Activated T-cell treated with anti-CD3 and anti-CD28 coated beads, Interleukin-2, amount 50 U/mL, for 24 hours (primary cell): ENCODE data around the gene GLI3.
"Not testable (repeated sequence)": the region's sequence is repeated elsewhere in the genome, so short reads cannot be mapped to it uniquely, and the experiment has no call there.

Experiments used
- DNase-seq: peaks from one replicate; pipeline ENCODE4 v3.0.0-alpha.2; 2020
- H3K27ac Mint-ChIP-seq: 2 replicates; pipeline ENCODE4 v1.8.0; 2020; ENCODE audit warnings: mild to moderate bottlenecking, mixed read lengths
- H3K27me3 Mint-ChIP-seq: 2 replicates; pipeline ENCODE4 v1.8.0; 2020; ENCODE audit warnings: mixed read lengths
- H3K36me3 Mint-ChIP-seq: 2 replicates; pipeline ENCODE4 v1.8.0; 2020; ENCODE audit warnings: low read depth, mixed read lengths
- H3K4me1 Mint-ChIP-seq: 2 replicates; pipeline ENCODE4 v1.8.0; 2020; ENCODE audit warnings: low read depth, mixed read lengths
- H3K4me3 Mint-ChIP-seq: 2 replicates; pipeline ENCODE4 v1.8.0; 2020; ENCODE audit warnings: mild to moderate bottlenecking, moderate library complexity, mixed read lengths
- H3K9me3 Mint-ChIP-seq: 2 replicates; pipeline ENCODE4 v1.8.0; 2020; ENCODE audit warnings: mixed read lengths

The GLI3 gene

GRCh38 chr7:42210779-42211178, 26.2 kb downstream of the GLI3 start:
- Mint-ChIP-seq H3K27ac (no peak overlapping the region), H3K4me3 (no peak overlapping the region), H3K4me1 (no peaks in the 10 kb centered on the region), H3K27me3 (peaks cover 4% of the 10 kb centered on the region), H3K36me3 (no peaks in the 10 kb centered on the region), H3K9me3 (no peaks in the 10 kb centered on the region)
- no peak for DNase-seq

GRCh38 chr7:42210333-42210732, 26.7 kb downstream of the GLI3 start:
- Mint-ChIP-seq H3K36me3 (no peaks in the 10 kb centered on the region), H3K4me3 (no peak overlapping the region), H3K9me3 (no peaks in the 10 kb centered on the region), H3K27ac (no peak overlapping the region), H3K27me3 (peaks cover 5% of the 10 kb centered on the region), H3K4me1 (no peaks in the 10 kb centered on the region)
- no peak for DNase-seq

DNA sequence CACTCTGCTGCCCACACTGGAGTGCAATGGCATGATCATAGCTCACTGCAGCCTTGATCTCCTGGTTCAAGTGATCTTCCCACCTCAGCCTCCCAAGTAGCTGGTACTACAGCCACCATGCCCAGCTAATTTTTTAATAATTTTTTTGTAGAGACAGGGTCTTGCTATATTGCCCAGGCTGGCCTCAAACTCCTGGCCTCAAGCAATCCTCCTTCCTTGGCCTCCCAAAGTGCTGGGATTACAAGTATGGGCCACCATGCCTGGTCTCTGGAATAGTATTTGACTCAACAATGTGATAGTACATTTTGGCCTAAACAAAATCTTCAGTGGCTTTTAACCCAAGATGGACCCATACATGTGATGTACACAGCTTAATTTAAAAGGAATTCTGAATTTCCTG, 27.9 kb downstream of the GLI3 start:
- H3K4me3 Mint-ChIP-seq, H3K9me3 Mint-ChIP-seq, H3K4me1 Mint-ChIP-seq, H3K27me3 Mint-ChIP-seq, H3K27ac Mint-ChIP-seq, H3K36me3 Mint-ChIP-seq, DNase-seq: not testable (repeated sequence)

GRCh38 chr7:42208572-42208971, 28.4 kb downstream of the GLI3 start:
- Mint-ChIP-seq H3K4me3 (no peak overlapping the region), H3K4me1 (no peaks in the 10 kb centered on the region), H3K36me3 (no peaks in the 10 kb centered on the region), H3K27me3 (peaks cover 7% of the 10 kb centered on the region), H3K27ac (no peak overlapping the region), H3K9me3 (no peaks in the 10 kb centered on the region)
- no peak for DNase-seq

DNA sequence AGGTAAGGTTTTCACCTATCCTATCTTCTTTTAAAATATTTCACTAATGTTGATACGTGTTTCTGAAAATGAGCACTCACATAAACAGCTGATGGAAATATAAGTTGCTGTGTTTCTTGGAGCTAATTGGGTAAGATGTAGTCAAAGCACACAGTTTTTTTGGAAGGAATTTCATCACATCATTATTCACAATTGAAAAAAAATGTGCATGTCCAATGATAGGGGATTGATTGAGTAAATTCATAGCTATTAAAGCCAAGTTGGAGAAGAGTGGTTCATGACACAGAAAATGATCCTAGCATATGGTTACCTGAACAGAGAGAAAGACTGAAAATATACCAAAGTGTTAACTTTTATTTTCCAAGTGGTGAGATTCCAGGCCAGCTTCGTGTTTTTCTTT, 29.6 kb downstream of the GLI3 start:
- Mint-ChIP-seq H3K9me3 (peaks cover 3% of the 10 kb centered on the region), H3K4me3 (no peak overlapping the region), H3K4me1 (no peaks in the 10 kb centered on the region), H3K36me3 (no peaks in the 10 kb centered on the region), H3K27me3 (peaks cover 4% of the 10 kb centered on the region), H3K27ac (no peak overlapping the region)
- DNase-seq: no peak

- H3K27me3 Mint-ChIP-seq: peaks cover 3% of the 10 kb centered on the region
Observed at GRCh38 chr7:42203336-42203735, 33.7 kb downstream of the GLI3 start.

DNA sequence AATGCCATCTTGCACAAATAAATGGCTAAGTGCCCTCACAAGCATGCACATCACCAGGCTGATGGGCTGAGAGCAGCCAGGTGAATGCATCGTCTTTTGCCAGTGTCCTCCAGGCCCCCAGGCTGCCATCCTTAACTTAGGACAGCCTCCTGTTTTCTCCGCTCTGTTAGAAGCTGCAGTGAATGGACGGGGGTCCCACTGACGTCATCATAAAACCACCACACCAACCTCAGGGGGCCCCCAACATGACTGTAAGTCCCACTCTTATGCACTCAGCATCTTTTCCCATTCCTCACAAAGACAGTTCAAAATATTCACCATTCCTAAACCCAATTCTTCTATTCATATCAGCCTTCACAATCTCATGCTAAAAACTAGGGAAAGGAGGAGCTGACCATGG, 34.4 kb downstream of the GLI3 start:
- no peak for DNase-seq
- Mint-ChIP-seq H3K36me3 (no peaks in the 10 kb centered on the region), H3K27me3 (peaks cover 3% of the 10 kb centered on the region), H3K9me3 (peaks cover 3% of the 10 kb centered on the region), H3K4me3 (no peak overlapping the region), H3K4me1 (peaks cover 7% of the 10 kb centered on the region), H3K27ac (no peak overlapping the region)

More at GRCh38 chr7:42203336-42203735, 33.7 kb downstream of the GLI3 start:
- Mint-ChIP-seq H3K27ac (no peak overlapping the region), H3K36me3 (no peaks in the 10 kb centered on the region), H3K9me3 (peaks cover 3% of the 10 kb centered on the region), H3K4me3 (no peak overlapping the region), H3K4me1 (peaks cover 7% of the 10 kb centered on the region)
- no peak for DNase-seq

GRCh38 chr7:42198974-42199668, 37.9 kb downstream of the GLI3 start:
- no peak overlapping the region for H3K4me3 Mint-ChIP-seq
- no peak overlapping the region for H3K27ac Mint-ChIP-seq
- no peaks in the 10 kb centered on the region for H3K36me3 Mint-ChIP-seq
- H3K9me3 Mint-ChIP-seq: peaks cover 3% of the 10 kb centered on the region
- H3K27me3 Mint-ChIP-seq: no peaks in the 10 kb centered on the region
- peaks cover 9% of the 10 kb centered on the region for H3K4me1 Mint-ChIP-seq
- no peak for DNase-seq

DNA sequence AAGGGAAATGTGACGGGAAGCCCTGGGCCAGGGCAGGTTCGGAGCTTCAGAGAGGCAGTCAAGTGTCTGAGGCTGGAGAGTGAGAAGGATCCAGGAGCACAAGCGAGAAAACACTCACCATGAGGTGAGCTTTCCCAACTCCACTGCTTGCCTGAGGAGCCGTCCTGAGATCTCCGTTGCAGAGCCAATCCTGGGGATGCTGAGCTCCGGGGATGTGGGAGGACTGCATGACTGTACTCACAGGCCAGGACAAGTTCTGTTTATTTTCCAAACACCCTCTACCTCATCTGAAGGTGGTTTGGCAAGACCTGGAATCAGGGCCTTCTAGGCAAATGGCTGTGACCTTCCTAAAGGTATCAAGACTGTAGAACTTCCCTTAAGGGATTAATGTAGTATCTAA, 38.7 kb downstream of the GLI3 start:
- Mint-ChIP-seq H3K27me3 (no peaks in the 10 kb centered on the region), H3K4me3 (no peak overlapping the region), H3K27ac (no peak overlapping the region), H3K9me3 (peaks cover 1% of the 10 kb centered on the region), H3K4me1 (peaks cover 17% of the 10 kb centered on the region), H3K36me3 (no peaks in the 10 kb centered on the region)
- no peak for DNase-seq

- DNase-seq: no peak
- no peaks in the 10 kb centered on the region for H3K9me3 Mint-ChIP-seq
- H3K27ac Mint-ChIP-seq: no peak overlapping the region
- H3K27me3 Mint-ChIP-seq: no peaks in the 10 kb centered on the region
- H3K4me1 Mint-ChIP-seq: peaks cover 25% of the 10 kb centered on the region
- H3K4me3 Mint-ChIP-seq: no peak overlapping the region
- no peaks in the 10 kb centered on the region for H3K36me3 Mint-ChIP-seq
Observed at GRCh38 chr7:42197451-42197850, 39.6 kb downstream of the GLI3 start.

DNA sequence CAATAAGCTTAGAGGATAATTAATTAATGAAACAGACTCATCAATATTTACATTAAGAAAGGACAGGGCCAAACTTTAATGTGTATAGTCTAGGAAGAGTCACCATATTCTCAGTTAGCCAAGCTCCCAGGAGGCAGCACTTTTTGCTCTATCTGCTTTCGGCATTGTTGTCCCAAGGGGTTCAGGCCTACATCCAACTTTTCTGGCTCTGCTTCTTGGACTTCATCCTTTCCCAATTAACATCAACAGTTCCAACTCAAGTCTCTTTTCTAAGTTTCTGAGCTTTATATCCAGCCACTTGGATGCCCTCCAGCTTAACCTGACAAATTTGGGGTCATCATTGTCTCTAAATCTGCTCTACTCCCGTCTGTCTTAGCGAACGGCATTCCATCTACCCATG, 42.8 kb downstream of the GLI3 start:
- DNase-seq: no peak
- H3K27me3 Mint-ChIP-seq: no peaks in the 10 kb centered on the region
- peaks cover 23% of the 10 kb centered on the region for H3K4me1 Mint-ChIP-seq
- no peaks in the 10 kb centered on the region for H3K9me3 Mint-ChIP-seq
- no peak overlapping the region for H3K4me3 Mint-ChIP-seq
- H3K27ac Mint-ChIP-seq: no peak overlapping the region
- no peaks in the 10 kb centered on the region for H3K36me3 Mint-ChIP-seq

- Mint-ChIP-seq H3K9me3 (no peaks in the 10 kb centered on the region), H3K4me1 (peaks cover 19% of the 10 kb centered on the region), H3K4me3 (no peak overlapping the region), H3K27me3 (no peaks in the 10 kb centered on the region), H3K36me3 (no peaks in the 10 kb centered on the region), H3K27ac (peak overlapping the region; percentile 30)
- no peak for DNase-seq
Observed at GRCh38 chr7:42193471-42194129, 43.4 kb downstream of the GLI3 start.

- H3K36me3 Mint-ChIP-seq: no peaks in the 10 kb centered on the region
- H3K9me3 Mint-ChIP-seq: no peaks in the 10 kb centered on the region
- no peak for DNase-seq
- peaks cover 18% of the 10 kb centered on the region for H3K4me1 Mint-ChIP-seq
- no peak overlapping the region for H3K27ac Mint-ChIP-seq
- H3K27me3 Mint-ChIP-seq: no peaks in the 10 kb centered on the region
- H3K4me3 Mint-ChIP-seq: no peak overlapping the region
Observed at GRCh38 chr7:42192851-42193461, 44.1 kb downstream of the GLI3 start.

- DNase-seq: no peak
- Mint-ChIP-seq H3K27me3 (no peaks in the 10 kb centered on the region), H3K36me3 (no peaks in the 10 kb centered on the region), H3K4me3 (no peak overlapping the region), H3K27ac (no peak overlapping the region), H3K4me1 (peaks cover 18% of the 10 kb centered on the region), H3K9me3 (no peaks in the 10 kb centered on the region)
Observed at GRCh38 chr7:42192066-42192465, 44.9 kb downstream of the GLI3 start.

GRCh38 chr7:42189535-42189934, 47.5 kb downstream of the GLI3 start:
- H3K36me3 Mint-ChIP-seq: no peaks in the 10 kb centered on the region
- H3K4me1 Mint-ChIP-seq: peaks cover 18% of the 10 kb centered on the region
- H3K27me3 Mint-ChIP-seq: no peaks in the 10 kb centered on the region
- no peak for DNase-seq
- no peak overlapping the region for H3K4me3 Mint-ChIP-seq
- H3K27ac Mint-ChIP-seq: no peak overlapping the region
- H3K9me3 Mint-ChIP-seq: no peaks in the 10 kb centered on the region
